Progenitor cell of endocrine pancreas (in vitro differentiated cells): ENCODE data around the gene MORC1. TPM values are rescaled to one million over a fixed set of nuclear protein-coding genes. Genes with fewer than 3 reads are reported as not detected.
A peak's percentile ranks its signal among the peaks of the same experiment; 100 is the strongest.
"Not testable (repeated sequence)": the region's sequence is repeated elsewhere in the genome, so short reads cannot be mapped to it uniquely, and the experiment has no call there.

Source experiments
- DNase-seq: peaks from one replicate; pipeline ENCODE4 v3.0.0; 2021; ENCODE audit warnings: low spot score; ENCODE audit not compliant: unreplicated experiment
- H3K27ac Mint-ChIP-seq: 2 replicates; pipeline ENCODE4 v1.8.0; 2021; ENCODE audit warnings: mild to moderate bottlenecking, moderate library complexity, mixed read lengths
- H3K27me3 Mint-ChIP-seq: 2 replicates; pipeline ENCODE4 v1.8.0; 2021; ENCODE audit warnings: mixed read lengths
- H3K36me3 Mint-ChIP-seq: 2 replicates; pipeline ENCODE4 v1.8.0; 2022; ENCODE audit warnings: mixed read lengths; ENCODE audit not compliant: insufficient read depth
- H3K4me1 Mint-ChIP-seq: 2 replicates; pipeline ENCODE4 v1.8.0; 2021; ENCODE audit warnings: low read depth, mixed read lengths
- H3K4me3 Mint-ChIP-seq: 2 replicates; pipeline ENCODE4 v1.8.0; 2021; ENCODE audit warnings: low read depth, mild to moderate bottlenecking, moderate library complexity, mixed read lengths
- H3K9me3 Mint-ChIP-seq: 2 replicates; pipeline ENCODE4 v1.8.0; 2021; ENCODE audit warnings: low read depth, mixed read lengths
- CTCF ChIP-seq: fragments of 200-600 bp; sonication (generic); IDR thresholded peaks from one replicate; pipeline ENCODE4 v1.5.0; 2021; ENCODE audit warnings: antibody characterized with exemption, mild to moderate bottlenecking; ENCODE audit not compliant: unreplicated experiment
- total RNA-seq: library from RNA; stranded (reverse); gene quantifications from 2 replicates; pipeline ENCODE4 v1.2.1, GENCODE V29; 2021

The MORC1 gene
- total RNA-seq, 1 donor from 2014 or later = not detected

GRCh38 chr3:109091846-109092245 is 26.1 kb downstream of the MORC1 start:
- no peak overlapping the region for H3K27ac Mint-ChIP-seq
- H3K27me3 Mint-ChIP-seq = no peaks in the 10 kb centered on the region
- no peaks in the 10 kb centered on the region for H3K9me3 Mint-ChIP-seq
- no peaks in the 10 kb centered on the region for H3K36me3 Mint-ChIP-seq
- no peak overlapping the region for H3K4me3 Mint-ChIP-seq
- no peak for DNase-seq
- H3K4me1 Mint-ChIP-seq = no peaks in the 10 kb centered on the region
- TF ChIP-seq CTCF = no peak

GRCh38 chr3:109089265-109089664 is 28.7 kb downstream of the MORC1 start:
- no peaks in the 10 kb centered on the region for H3K36me3 Mint-ChIP-seq
- H3K4me1 Mint-ChIP-seq = no peaks in the 10 kb centered on the region
- DNase-seq = no peak
- H3K27ac Mint-ChIP-seq = no peak overlapping the region
- no peak for TF ChIP-seq CTCF
- H3K4me3 Mint-ChIP-seq = no peak overlapping the region
- H3K27me3 Mint-ChIP-seq = peaks cover 3% of the 10 kb centered on the region
- no peaks in the 10 kb centered on the region for H3K9me3 Mint-ChIP-seq

- peak; percentile 77 for TF ChIP-seq CTCF
- no peaks in the 10 kb centered on the region for H3K36me3 Mint-ChIP-seq
- no peaks in the 10 kb centered on the region for H3K9me3 Mint-ChIP-seq
- peaks cover 5% of the 10 kb centered on the region for H3K27me3 Mint-ChIP-seq
- no peak overlapping the region for H3K4me3 Mint-ChIP-seq
- no peak overlapping the region for H3K27ac Mint-ChIP-seq
- peak; percentile 9 for DNase-seq
- H3K4me1 Mint-ChIP-seq = no peaks in the 10 kb centered on the region
These were observed 36.0 kb downstream of the MORC1 start for GRCh38 chr3:109081746-109082510.

- not testable (repeated sequence) for H3K9me3 Mint-ChIP-seq
These were observed 37.8 kb downstream of the MORC1 start for GRCh38 chr3:109080090-109080489.

GRCh38 chr3:109073116-109073515 is 44.8 kb downstream of the MORC1 start:
- no peak for DNase-seq
- Mint-ChIP-seq H3K36me3 (no peaks in the 10 kb centered on the region), H3K4me3 (no peak overlapping the region), H3K9me3 (no peaks in the 10 kb centered on the region), H3K27me3 (peaks cover 3% of the 10 kb centered on the region), H3K4me1 (no peaks in the 10 kb centered on the region), H3K27ac (no peak overlapping the region)
- TF ChIP-seq CTCF = no peak

More at GRCh38 chr3:109080090-109080489, 37.8 kb downstream of the MORC1 start:
- H3K27ac Mint-ChIP-seq, H3K4me3 Mint-ChIP-seq, H3K27me3 Mint-ChIP-seq, DNase-seq, H3K36me3 Mint-ChIP-seq, H3K4me1 Mint-ChIP-seq: not testable (repeated sequence)

GRCh38 chr3:109072194-109072593 is 45.7 kb downstream of the MORC1 start:
- DNase-seq = no peak
- no peaks in the 10 kb centered on the region for H3K36me3 Mint-ChIP-seq
- peaks cover 3% of the 10 kb centered on the region for H3K27me3 Mint-ChIP-seq
- no peak overlapping the region for H3K4me3 Mint-ChIP-seq
- no peaks in the 10 kb centered on the region for H3K4me1 Mint-ChIP-seq
- no peak overlapping the region for H3K27ac Mint-ChIP-seq
- TF ChIP-seq CTCF = no peak
- H3K9me3 Mint-ChIP-seq = no peaks in the 10 kb centered on the region
